ENCODE results near the gene RARRES1. TPM values are rescaled to one million over a fixed set of nuclear protein-coding genes. Genes with fewer than 3 reads are reported as not detected.

RARRES1 gene
- total RNA-seq, 1 donor from 2014 or later, result 1.7 TPM

DNA sequence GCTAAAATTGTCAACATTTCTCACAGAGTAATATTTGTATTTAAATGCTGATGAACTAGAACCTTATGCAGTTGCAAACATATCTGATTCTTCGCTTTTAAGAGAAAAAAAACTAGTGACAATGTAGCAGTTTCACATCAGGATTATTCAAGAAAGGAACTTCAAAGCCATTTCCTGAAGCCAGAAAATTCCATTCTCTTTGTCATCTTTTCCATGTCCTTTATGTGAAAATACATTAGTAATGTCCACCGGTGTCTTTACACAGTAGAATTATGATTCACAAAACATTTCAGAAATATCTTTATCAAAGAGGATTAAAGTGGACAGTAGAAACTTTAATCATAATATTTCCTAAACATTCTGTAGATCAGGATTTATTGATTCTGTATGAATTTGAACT is 47.1 kb downstream of the RARRES1 start:
- H3K4me3 Mint-ChIP-seq (ENCODE audit: unreplicated experiment), result no peak overlapping the region
- no peaks in the 10 kb centered on the region for H3K36me3 Mint-ChIP-seq (ENCODE audit: unreplicated experiment)
- TF ChIP-seq, protein P1, sequence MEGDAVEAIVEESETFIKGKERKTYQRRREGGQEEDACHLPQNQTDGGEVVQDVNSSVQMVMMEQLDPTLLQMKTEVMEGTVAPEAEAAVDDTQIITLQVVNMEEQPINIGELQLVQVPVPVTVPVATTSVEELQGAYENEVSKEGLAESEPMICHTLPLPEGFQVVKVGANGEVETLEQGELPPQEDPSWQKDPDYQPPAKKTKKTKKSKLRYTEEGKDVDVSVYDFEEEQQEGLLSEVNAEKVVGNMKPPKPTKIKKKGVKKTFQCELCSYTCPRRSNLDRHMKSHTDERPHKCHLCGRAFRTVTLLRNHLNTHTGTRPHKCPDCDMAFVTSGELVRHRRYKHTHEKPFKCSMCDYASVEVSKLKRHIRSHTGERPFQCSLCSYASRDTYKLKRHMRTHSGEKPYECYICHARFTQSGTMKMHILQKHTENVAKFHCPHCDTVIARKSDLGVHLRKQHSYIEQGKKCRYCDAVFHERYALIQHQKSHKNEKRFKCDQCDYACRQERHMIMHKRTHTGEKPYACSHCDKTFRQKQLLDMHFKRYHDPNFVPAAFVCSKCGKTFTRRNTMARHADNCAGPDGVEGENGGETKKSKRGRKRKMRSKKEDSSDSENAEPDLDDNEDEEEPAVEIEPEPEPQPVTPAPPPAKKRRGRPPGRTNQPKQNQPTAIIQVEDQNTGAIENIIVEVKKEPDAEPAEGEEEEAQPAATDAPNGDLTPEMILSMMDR (IDR thresholded peaks at IDR 0.05; ENCODE audit: partially characterized antibody, unreplicated experiment), result no peak
- no peaks in the 10 kb centered on the region for H3K9me3 Mint-ChIP-seq (ENCODE audit: unreplicated experiment)
- H3K4me1 Mint-ChIP-seq (ENCODE audit: low read depth, unreplicated experiment), result no peaks in the 10 kb centered on the region
- DNase-seq, result no peak
- H3K27ac Mint-ChIP-seq (ENCODE audit: unreplicated experiment), result no peak overlapping the region
- H3K27me3 Mint-ChIP-seq (ENCODE audit: unreplicated experiment), result no peaks in the 10 kb centered on the region

DNA sequence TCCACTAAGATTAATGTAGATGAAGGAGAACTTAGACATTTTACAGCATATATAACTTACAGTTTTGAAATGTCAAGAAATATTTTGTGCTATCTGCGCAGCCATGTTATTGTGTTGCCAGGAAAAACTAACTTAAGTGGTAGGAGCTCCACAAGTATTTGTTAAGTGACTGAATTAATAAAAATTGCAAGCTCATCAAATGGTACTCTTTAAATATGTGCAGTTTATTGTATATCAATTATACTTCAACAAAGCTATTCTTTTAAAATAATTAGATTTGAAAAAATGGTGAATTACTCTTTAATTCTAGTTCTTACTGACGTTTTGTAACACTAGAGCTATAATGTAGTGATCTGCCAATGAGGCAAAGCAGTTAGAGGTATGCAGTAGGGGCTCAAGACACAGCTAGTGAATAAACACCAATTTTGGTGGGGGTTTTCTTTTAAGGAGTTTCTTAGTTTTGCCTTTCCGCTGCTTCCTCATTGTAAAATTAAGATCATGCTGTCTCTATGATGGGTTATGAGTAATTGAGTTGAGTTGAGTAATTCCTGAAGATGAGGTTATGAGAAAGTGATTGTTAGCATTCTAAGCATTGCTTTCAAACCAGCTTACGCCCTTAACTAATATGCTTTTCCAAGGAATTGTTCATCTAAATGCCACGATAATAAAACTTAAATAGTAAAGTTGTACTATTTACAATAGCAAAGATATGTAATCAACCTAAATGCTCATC is 48.9 kb downstream of the RARRES1 start:
- TF ChIP-seq, protein P1 (IDR thresholded peaks at IDR 0.05; ENCODE audit: partially characterized antibody, unreplicated experiment), result no peak
- Mint-ChIP-seq H3K27ac (ENCODE audit: unreplicated experiment) (no peak overlapping the region), H3K4me3 (ENCODE audit: unreplicated experiment) (no peak overlapping the region), H3K4me1 (ENCODE audit: low read depth, unreplicated experiment) (no peaks in the 10 kb centered on the region), H3K27me3 (ENCODE audit: unreplicated experiment) (no peaks in the 10 kb centered on the region), H3K36me3 (ENCODE audit: unreplicated experiment) (no peaks in the 10 kb centered on the region), H3K9me3 (ENCODE audit: unreplicated experiment) (no peaks in the 10 kb centered on the region)
- DNase-seq, result no peak

DNA sequence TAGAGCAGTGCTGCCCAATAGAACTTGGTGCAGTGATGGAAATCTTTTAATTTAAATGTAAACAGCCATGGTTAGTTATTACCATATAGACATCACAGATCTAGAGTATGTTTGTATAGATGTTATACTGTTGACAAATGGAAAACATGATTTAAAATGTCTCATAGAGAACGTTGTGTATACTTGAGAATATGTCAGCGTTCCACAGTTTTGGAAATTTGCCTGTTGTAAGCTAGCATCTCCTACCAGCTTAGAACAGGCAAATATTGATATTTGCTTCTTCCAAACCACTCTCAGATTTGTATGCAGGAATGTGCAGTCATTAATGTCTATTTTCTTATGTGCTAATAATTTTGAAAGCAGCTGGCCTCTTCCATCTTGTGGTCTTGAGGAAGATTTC is 51.4 kb downstream of the RARRES1 start:
- no peak for DNase-seq
- TF ChIP-seq, protein P1 (IDR thresholded peaks at IDR 0.05; ENCODE audit: partially characterized antibody, unreplicated experiment), result no peak
- no peak overlapping the region for H3K4me3 Mint-ChIP-seq (ENCODE audit: unreplicated experiment)
- H3K36me3 Mint-ChIP-seq (ENCODE audit: unreplicated experiment), result no peaks in the 10 kb centered on the region
- H3K4me1 Mint-ChIP-seq (ENCODE audit: low read depth, unreplicated experiment), result no peaks in the 10 kb centered on the region
- no peaks in the 10 kb centered on the region for H3K27me3 Mint-ChIP-seq (ENCODE audit: unreplicated experiment)
- H3K9me3 Mint-ChIP-seq (ENCODE audit: unreplicated experiment), result no peaks in the 10 kb centered on the region
- no peak overlapping the region for H3K27ac Mint-ChIP-seq (ENCODE audit: unreplicated experiment)

DNA sequence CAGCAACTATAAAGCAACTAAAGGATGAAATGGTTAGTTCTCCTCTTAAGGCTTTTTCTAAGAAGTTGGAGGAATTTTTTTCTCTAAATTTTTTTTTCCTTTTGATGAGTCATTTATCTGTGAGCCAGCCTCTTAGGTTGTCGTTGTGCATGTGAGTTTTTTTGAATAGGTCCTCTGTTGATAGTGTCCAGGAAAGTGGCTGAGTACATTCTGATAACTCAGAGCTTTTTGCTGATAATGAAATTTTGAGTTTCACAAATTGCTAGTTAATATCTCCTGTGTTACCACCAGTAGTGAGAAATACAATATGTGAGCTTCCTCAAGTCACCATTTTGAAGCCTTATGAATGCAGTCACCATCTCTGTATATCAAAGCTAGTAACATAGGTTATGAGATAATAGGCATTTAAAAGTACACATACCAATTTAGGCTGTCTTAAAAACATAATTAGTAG is 52.7 kb downstream of the RARRES1 start:
- no peaks in the 10 kb centered on the region for H3K4me1 Mint-ChIP-seq (ENCODE audit: low read depth, unreplicated experiment)
- no peaks in the 10 kb centered on the region for H3K27me3 Mint-ChIP-seq (ENCODE audit: unreplicated experiment)
- H3K9me3 Mint-ChIP-seq (ENCODE audit: unreplicated experiment), result no peaks in the 10 kb centered on the region
- TF ChIP-seq, protein P1 (IDR thresholded peaks at IDR 0.05; ENCODE audit: partially characterized antibody, unreplicated experiment), result no peak
- H3K4me3 Mint-ChIP-seq (ENCODE audit: unreplicated experiment), result no peak overlapping the region
- H3K27ac Mint-ChIP-seq (ENCODE audit: unreplicated experiment), result no peak overlapping the region
- H3K36me3 Mint-ChIP-seq (ENCODE audit: unreplicated experiment), result no peaks in the 10 kb centered on the region
- no peak for DNase-seq

DNA sequence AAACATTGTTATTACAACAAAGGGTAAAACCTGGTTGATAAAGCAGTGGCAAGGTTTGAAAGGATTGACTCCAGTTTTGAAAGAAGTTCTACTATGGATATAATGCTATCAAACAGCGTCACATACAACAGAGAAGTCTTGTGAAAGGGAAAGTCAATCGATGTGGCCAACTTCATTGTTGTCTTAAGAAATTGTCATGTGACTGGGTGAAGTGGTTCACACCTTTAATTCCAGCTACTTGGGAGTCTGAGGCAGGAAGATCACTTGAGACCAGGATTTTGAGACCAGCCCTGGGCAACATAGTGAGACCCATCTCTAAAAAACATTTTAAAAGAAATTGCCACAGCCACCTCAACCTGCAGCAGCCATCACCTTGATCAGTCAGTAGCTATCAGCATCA is 53.6 kb downstream of the RARRES1 start:
- no peaks in the 10 kb centered on the region for H3K4me1 Mint-ChIP-seq (ENCODE audit: low read depth, unreplicated experiment)
- no peak overlapping the region for H3K4me3 Mint-ChIP-seq (ENCODE audit: unreplicated experiment)
- H3K27ac Mint-ChIP-seq (ENCODE audit: unreplicated experiment), result no peak overlapping the region
- no peaks in the 10 kb centered on the region for H3K36me3 Mint-ChIP-seq (ENCODE audit: unreplicated experiment)
- no peak for DNase-seq
- H3K27me3 Mint-ChIP-seq (ENCODE audit: unreplicated experiment), result no peaks in the 10 kb centered on the region
- TF ChIP-seq, protein P1 (IDR thresholded peaks at IDR 0.05; ENCODE audit: partially characterized antibody, unreplicated experiment), result no peak
- no peaks in the 10 kb centered on the region for H3K9me3 Mint-ChIP-seq (ENCODE audit: unreplicated experiment)
